Neural cell (in vitro differentiated cells): ENCODE results near the gene CADM1.

ENCODE experiments used
- CTCF ChIP-seq: fragments of 450-650 bp; IDR thresholded peaks from 2 replicates; pipeline ENCODE4 v1.5.1; 2014; ENCODE audit warnings: antibody characterized with exemption, mild to moderate bottlenecking, moderate library complexity; ENCODE audit not compliant: poor library complexity, severe bottlenecking
- REST ChIP-seq: IDR thresholded peaks from 2 replicates; pipeline ENCODE4 v1.6.1; 2012; ENCODE audit warnings: borderline replicate concordance
- SMC3 ChIP-seq: fragments of 450-650 bp; conservative IDR thresholded peaks from 2 replicates; pipeline ENCODE4 v1.6.1; 2014; ENCODE audit warnings: antibody characterized with exemption, mild to moderate bottlenecking, moderate library complexity; ENCODE audit not compliant: poor library complexity

- TF ChIP-seq CTCF (no peak), SMC3 (no peak), REST (no peak)
Measured at GRCh38 chr11:115344846-115345245, 159.4 kb downstream of the CADM1 start.
